H1 (cell line): ENCODE results near the gene CNTROB. TPM values are rescaled to one million over a fixed set of nuclear protein-coding genes. Genes with fewer than 3 reads are reported as not detected.

Experiments used
- CTCF ChIA-PET: fragments of 300-600 bp; sonication (Branson Sonifier 250); formaldehyde crosslinking; loops from one replicate; lab custom pipeline; 2021; ENCODE audit not compliant: partially characterized antibody; lab: Charles Lee
- POLR2A ChIA-PET: fragments of 300-600 bp; sonication (Branson Sonifier 250); formaldehyde crosslinking; loops from one replicate; lab custom pipeline; 2021; ENCODE audit warnings: inconsistent platforms; ENCODE audit not compliant: partially characterized antibody; lab: Charles Lee
- DNase-seq, 2 experiments: peaks; one replicate each; pipeline versions ENCODE4 v3.0.0 to v3.0.0-alpha.2; 2010 to 2022; ENCODE audit warnings: low spot score in 2 of 2, low read depth in 1 of 2, mixed read lengths in 1 of 2
- FAIRE-seq: peaks from 2 replicates; lab custom pipeline; 2011; peaks lifted over from hg19 to GRCh38; lab: Jason Lieb, UNC
- H2AFZ ChIP-seq: 2 replicates; pipeline ENCODE4 v1.8.1; 2012; ENCODE audit warnings: low read length, inconsistent platforms
- H2AK5ac ChIP-seq: 2 replicates; pipeline ENCODE4 v1.6.1; 2013; ENCODE audit warnings: low read depth, low read length
- H2BK120ac ChIP-seq: replicated peaks from 2 replicates; pipeline ENCODE3; 2013; ENCODE audit warnings: low read depth, low read length, inconsistent platforms
- H2BK12ac ChIP-seq: 2 replicates; pipeline ENCODE4 v1.6.1; 2013; ENCODE audit warnings: low read depth, low read length
- H2BK15ac ChIP-seq: 2 replicates; pipeline ENCODE4 v1.6.1; 2013; ENCODE audit warnings: low read length
- H2BK20ac ChIP-seq: 2 replicates; pipeline ENCODE4 v1.6.1; 2013; ENCODE audit warnings: low read length
- H2BK5ac ChIP-seq: 2 replicates; pipeline ENCODE4 v1.6.1; 2013; ENCODE audit warnings: low read depth, low read length
- H3K14ac ChIP-seq: 2 replicates; pipeline ENCODE4 v1.6.1; 2013; ENCODE audit warnings: inconsistent platforms; ENCODE audit not compliant: insufficient read length
- H3K18ac ChIP-seq: 2 replicates; pipeline ENCODE4 v1.6.1; 2013; ENCODE audit warnings: low read length; ENCODE audit errors: extremely low read depth
- H3K23ac ChIP-seq: 2 replicates; pipeline ENCODE4 v1.6.1; 2013; ENCODE audit warnings: inconsistent platforms; ENCODE audit not compliant: insufficient read length
- H3K23me2 ChIP-seq: 2 replicates; pipeline ENCODE4 v1.6.1; 2013; ENCODE audit warnings: low read depth, low read length
- H3K27ac ChIP-seq: 2 replicates; pipeline ENCODE4 v1.6.1; 2011; ENCODE audit warnings: low read depth, low read length, inconsistent platforms
- H3K27me3 ChIP-seq, 4 experiments: replicated peaks in 1 of 4; 1 replicate in 1 of 4; 2 replicates in 3 of 4; pipeline versions ENCODE4 v1.6.1 to v1.8.1; 2011 to 2013; ENCODE audit warnings: low read length in 3 of 4, mild to moderate bottlenecking in 3 of 4, inconsistent platforms in 2 of 4, mixed read lengths in 2 of 4, moderate library complexity in 1 of 4; ENCODE audit not compliant: control insufficient read depth in 3 of 4, insufficient read depth in 3 of 4; ENCODE audit errors: extremely low read depth in 1 of 4
- H3K36me3 ChIP-seq, 4 experiments: 2 replicates each; pipeline versions ENCODE4 v1.6.1 to v1.8.1; 2011 to 2013; ENCODE audit warnings: mild to moderate bottlenecking in 4 of 4, low read length in 3 of 4, moderate library complexity in 2 of 4, control low read depth in 1 of 4, inconsistent platforms in 1 of 4; ENCODE audit not compliant: insufficient read depth in 4 of 4, control insufficient read depth in 2 of 4
- H3K4ac ChIP-seq: replicated peaks from 2 replicates; pipeline ENCODE3; 2013; ENCODE audit warnings: low read length, low read depth, mixed read lengths, inconsistent platforms; ENCODE audit not compliant: insufficient read length
- H3K4me1 ChIP-seq, 4 experiments: replicated peaks in 1 of 4; 1 replicate in 1 of 4; 2 replicates in 3 of 4; pipeline versions ENCODE4 v1.6.1 to v1.8.1; 2011 to 2013; ENCODE audit warnings: low read length in 3 of 4, inconsistent platforms in 2 of 4, mixed read lengths in 1 of 4; ENCODE audit not compliant: insufficient read depth in 4 of 4, control insufficient read depth in 3 of 4
- H3K4me2 ChIP-seq, 2 experiments: 2 replicates each; pipeline versions ENCODE4 v1.6.1 to v1.8.1; 2011 to 2013; ENCODE audit warnings: low read depth in 2 of 2, low read length in 2 of 2, control low read depth in 1 of 2, inconsistent platforms in 1 of 2, mild to moderate bottlenecking in 1 of 2; ENCODE audit not compliant: insufficient read depth in 1 of 2
- H3K4me3 ChIP-seq, 4 experiments: fragments of 200-600, 300-600 bp in 1 of 4; sonication (generic), shearing (Covaris generic), sonication (Bioruptor Twin) in 1 of 4; 2 replicates each; pipeline versions ENCODE4 v1.5.1 to v1.8.1; 2011 to 2016; ENCODE audit warnings: low read length in 4 of 4, low read depth in 3 of 4, control low read depth in 2 of 4, inconsistent platforms in 2 of 4, mild to moderate bottlenecking in 2 of 4, mixed read lengths in 1 of 4, moderate library complexity in 1 of 4; ENCODE audit not compliant: insufficient read depth in 2 of 4; ENCODE audit errors: extremely low read depth in 1 of 4
- H3K56ac ChIP-seq: replicated peaks from 2 replicates; pipeline ENCODE3; 2013; ENCODE audit warnings: low read depth, mild to moderate bottlenecking, mixed read lengths, low read length, inconsistent platforms; ENCODE audit not compliant: insufficient read length
- H3K79me1 ChIP-seq: 2 replicates; pipeline ENCODE4 v1.6.1; 2013; ENCODE audit warnings: low read depth, low read length, control low read depth
- H3K79me2 ChIP-seq, 2 experiments: 2 replicates each; pipeline versions ENCODE4 v1.6.1 to v1.8.1; 2012 to 2013; ENCODE audit warnings: low read length in 2 of 2, mild to moderate bottlenecking in 2 of 2, inconsistent platforms in 1 of 2; ENCODE audit not compliant: insufficient read depth in 2 of 2, control insufficient read depth in 1 of 2
- H3K9ac ChIP-seq, 4 experiments: replicated peaks in 1 of 4; 1 replicate in 1 of 4; 2 replicates in 3 of 4; pipeline versions ENCODE4 v1.6.1 to v1.8.1; 2011 to 2013; ENCODE audit warnings: low read depth in 3 of 4, low read length in 3 of 4, control low read depth in 2 of 4, mild to moderate bottlenecking in 2 of 4, moderate library complexity in 2 of 4, inconsistent platforms in 1 of 4; ENCODE audit errors: extremely low read depth in 1 of 4
- H3K9me3 ChIP-seq, 2 experiments: 2 replicates each; pipeline versions ENCODE4 v1.6.1 to v1.8.1; 2012 to 2013; ENCODE audit warnings: mild to moderate bottlenecking in 2 of 2, moderate library complexity in 2 of 2, control low read depth in 1 of 2, inconsistent platforms in 1 of 2, low read depth in 1 of 2, low read length in 1 of 2, mixed read lengths in 1 of 2; ENCODE audit not compliant: insufficient read depth in 2 of 2
- H4K20me1 ChIP-seq, 2 experiments: replicated peaks in 1 of 2; 2 replicates each; pipeline versions ENCODE3 to v1.8.1; 2011 to 2013; ENCODE audit warnings: inconsistent platforms in 2 of 2, low read length in 2 of 2, mild to moderate bottlenecking in 1 of 2; ENCODE audit not compliant: insufficient read depth in 2 of 2, control insufficient read depth in 1 of 2
- H4K5ac ChIP-seq: 2 replicates; pipeline ENCODE4 v1.6.1; 2013; ENCODE audit warnings: low read length, low read depth, mixed read lengths, inconsistent platforms; ENCODE audit not compliant: insufficient read length
- H4K8ac ChIP-seq: 2 replicates; pipeline ENCODE4 v1.8.0; 2013; ENCODE audit warnings: mild to moderate bottlenecking, moderate library complexity, low read length, inconsistent platforms; ENCODE audit not compliant: insufficient read depth; ENCODE audit errors: extremely low read depth
- H4K91ac ChIP-seq: replicated peaks from 2 replicates; pipeline ENCODE3; 2013; ENCODE audit warnings: low read length, mixed read lengths, inconsistent platforms; ENCODE audit not compliant: insufficient read length
- ASH2L ChIP-seq: fragments of 200-600, 300-600 bp; sonication (generic); IDR thresholded peaks from one replicate; pipeline ENCODE4 v1.7.1; 2017; ENCODE audit warnings: low read length
- CTBP2 ChIP-seq: IDR thresholded peaks from 2 replicates; pipeline ENCODE4 v1.7.0; 2011; ENCODE audit warnings: borderline replicate concordance, mild to moderate bottlenecking, moderate library complexity, mixed read lengths, low read length; ENCODE audit not compliant: insufficient read depth, insufficient read length
- WGBS, 2 experiments: shearing (Covaris generic) in 1 of 2; methylation state at CpG; one replicate each; pipeline versions ENCODE4 v1.1.6 to v1.1.7; 2013 to 2015; ENCODE audit warnings: low lambda C conversion rate in 2 of 2, mixed read lengths in 2 of 2, inconsistent platforms in 1 of 2, low coverage in 1 of 2, missing lambda C conversion rate in 1 of 2; ENCODE audit not compliant: insufficient replicate concordance in 2 of 2, insufficient coverage in 1 of 2, insufficient read length in 1 of 2; ENCODE audit errors: extremely low coverage in 1 of 2, missing lambda C conversion rate in 1 of 2; 5-methylcytosine and 5-hydroxymethylcytosine counted together
- polyA plus RNA-seq, 7 experiments: library from polyadenylated mRNA; depleted of rRNA in 3 of 7; stranded (reverse) in 5 of 7; unstranded in 2 of 7; fragments of >200 nt in 5 of 7; fragments of 200-250 nt in 2 of 7; gene quantifications; 1 replicate in 5 of 7; 2 replicates in 1 of 7; 4 replicates in 1 of 7; pipeline versions ENCODE4 v1.2.1 to v1.2.3, GENCODE V29; 2011 to 2013; ENCODE audit warnings: missing spikeins in 2 of 7, mixed read lengths in 2 of 7
- total RNA-seq: library from RNA; stranded (reverse); fragmentation: NEBNext Ultra II Directional; extraction: Animal tissue kit (Norgen Biotek cat#: 25700); gene quantifications from 2 replicates; pipeline ENCODE4 v1.2.1, GENCODE V29; 2021

The CNTROB gene
- total and polyA plus RNA-seq, 2 of the 8 experiments (the other 6 are each of a cell fraction or from before 2014, with no cell fraction given): 20.5 to 31.9 TPM

DNA sequence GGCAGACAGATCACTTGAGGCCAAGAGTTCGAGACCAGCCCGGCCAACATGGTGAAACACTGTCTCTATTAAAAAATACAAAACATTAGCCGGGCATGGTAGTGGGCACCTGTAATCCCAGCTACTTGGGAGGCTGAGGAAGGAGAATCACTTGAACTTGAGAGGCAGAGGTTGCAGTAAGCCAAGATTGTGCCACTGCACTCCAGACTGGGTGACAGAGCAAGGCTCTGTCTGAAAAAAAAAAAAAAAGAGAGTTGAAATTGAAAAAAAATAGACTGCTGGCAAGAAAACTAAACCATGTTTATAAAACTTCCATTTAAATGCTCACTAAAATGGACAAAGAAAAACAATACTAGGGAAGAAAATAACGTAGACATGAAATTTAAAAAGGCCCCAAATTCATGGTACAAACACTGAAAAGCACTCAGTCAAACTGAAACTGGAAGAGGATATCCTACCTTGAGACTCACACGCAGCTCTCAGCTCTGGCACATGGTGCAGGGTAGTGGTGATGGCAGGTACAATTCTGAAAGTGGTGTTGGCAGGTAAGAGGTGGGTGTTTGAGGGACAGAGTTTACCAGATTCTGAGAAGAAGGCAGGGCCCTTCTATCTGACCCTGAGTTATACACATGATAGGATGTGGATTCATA, 19.3 kb downstream of the CNTROB start:
- H3K23ac ChIP-seq: no peak overlapping the region

More for the DNA sequence above, 19.3 kb downstream of the CNTROB start:
- no peak overlapping the region for H2AFZ ChIP-seq
- no peak overlapping the region for H4K91ac ChIP-seq
- H3K4me3 ChIP-seq: no peak overlapping the region
- no peaks in the 10 kb centered on the region for H4K20me1 ChIP-seq
- H3K27ac ChIP-seq: no peak overlapping the region; the same call in 1 of the 2 replicates
- ChIA-PET POLR2A (interaction anchor here (0.5 kb wide), 1 partner anchor 25 kb away, joined by 3 read pairs; no protein-coding TSS in a partner anchor), CTCF (no interaction called here)
- no peak overlapping the region for H3K14ac ChIP-seq
- H3K36me3 ChIP-seq: peaks cover 3 to 15% (median 10%) of the 10 kb centered on the region in 4 experiments
- 82% methylated on average over 5 of the region's 5 CpGs; no CpG with 5 or more reads in 1 of the 2 experiments for WGBS, 2 experiments
- no peak overlapping the region for H3K4ac ChIP-seq
- no peaks in the 10 kb centered on the region; a peak in 1 of 7 replicates for H3K27me3 ChIP-seq
- no peak overlapping the region for H2BK5ac ChIP-seq
- no peak overlapping the region for H3K56ac ChIP-seq
- H3K4me1 ChIP-seq: no peaks in the 10 kb centered on the region
- H4K8ac ChIP-seq: no peak overlapping the region
- no peaks in the 10 kb centered on the region for H3K79me1 ChIP-seq
- no peaks in the 10 kb centered on the region for H3K9me3 ChIP-seq
- H2BK20ac ChIP-seq: no peak overlapping the region
- DNase-seq (no peak), FAIRE-seq (no peak)
- H2BK120ac ChIP-seq: no peak overlapping the region
- H2BK12ac ChIP-seq: no peak overlapping the region
- no peaks in the 10 kb centered on the region for H3K23me2 ChIP-seq
- no peak overlapping the region for H2AK5ac ChIP-seq
- no peak overlapping the region for H4K5ac ChIP-seq
- no peak overlapping the region for H3K4me2 ChIP-seq
- no peak overlapping the region for H3K9ac ChIP-seq
- no peak overlapping the region for H2BK15ac ChIP-seq
- no peak for TF ChIP-seq ASH2L
- no peak for TF ChIP-seq CTBP2
- TF ChIP-seq, all 59 proteins: peak for 0
- Histone ChIP-seq H3K79me2 (no peaks in the 10 kb centered on the region), H3K18ac (no peak overlapping the region)
